ENCODE data around the gene PTPRJ. TPM values are rescaled to one million over a fixed set of nuclear protein-coding genes. Genes with fewer than 3 reads are reported as not detected.

The PTPRJ gene
- total and polyA plus RNA-seq, 2 donors (not counting 3 experiments of a cell fraction or from before 2014, with no cell fraction given), result 3.1 to 7.7 TPM

GRCh38 chr11:47961383-47961782 is 19.0 kb upstream of the PTPRJ start:
- Histone ChIP-seq H3K9ac (replicated peaks; ENCODE audit: extremely low read depth, insufficient read depth, low read length) (no peak overlapping the region), H2AFZ (ENCODE audit: low read depth, low read length) (no peak overlapping the region), H3K4me3 (replicated peaks in 1 of 3; ENCODE audit: insufficient read depth in 1 of 3, low read depth in 1 of 3, low read length in 3 of 3) (no peak overlapping the region), H4K20me1 (replicated peaks; ENCODE audit: control insufficient read depth, extremely low read depth, insufficient read depth, low read length) (no peaks in the 10 kb centered on the region), H3K79me2 (ENCODE audit: control insufficient read depth, insufficient read depth, low read length) (no peaks in the 10 kb centered on the region), H3K27ac (ENCODE audit: insufficient read depth, low read depth, low read length) (no peak overlapping the region), H3K36me3 (ENCODE audit: control insufficient read depth in 2 of 2, extremely low read depth in 1 of 2, insufficient read depth in 2 of 2, low read length in 2 of 2) (no peaks in the 10 kb centered on the region), H3K4me1 (ENCODE audit: control insufficient read depth, extremely low read depth, insufficient read depth, low read length) (no peaks in the 10 kb centered on the region), H3K9me1 (replicated peaks; ENCODE audit: control insufficient read depth, extremely low read depth, insufficient read depth, low read length) (no peaks in the 10 kb centered on the region), H3K27me3 (ENCODE audit: control insufficient read depth in 2 of 2, insufficient read depth in 2 of 2, low read length in 2 of 2) (no peaks in the 10 kb centered on the region), H3K4me2 (ENCODE audit: insufficient read depth, low read length) (no peak overlapping the region), H3K9me3 (replicated peaks; ENCODE audit: control insufficient read depth, insufficient read depth, low read length) (no peaks in the 10 kb centered on the region)
- dilution Hi-C loops (cut with MboI; ENCODE audit: extremely low pct_ligation_motif_present, low sequenced_read_pairs) (no loop called here), intact Hi-C loops (cut with micrococcal nuclease) (no loop called here)
- POLR2A ChIA-PET, result interaction anchor here (0.6 kb wide), 1 partner anchor 109 kb away, joined by 5 read pairs; no protein-coding TSS in a partner anchor
- FAIRE-seq (no peak), DNase-seq (ENCODE audit: low read depth, low spot score) (no peak)
- CTCF ChIA-PET, result interaction anchor here (1.6 kb wide), 1 partner anchor 148 kb away, joined by 4 read pairs; no protein-coding TSS in a partner anchor
- no peak for TF ChIP-seq POLR2A (IDR thresholded peaks at IDR 0.05; ENCODE audit: low read depth, low read length)
- no peak for TF ChIP-seq POLR2AphosphoS5 (IDR thresholded peaks at IDR 0.05; ENCODE audit: insufficient read depth, low read depth, low read length)
- TF ChIP-seq JUN (IDR thresholded peaks at IDR 0.05; ENCODE audit: borderline replicate concordance, insufficient read depth, insufficient read length, low read depth), result no peak
- no peak for TF ChIP-seq MAX (IDR thresholded peaks at IDR 0.05; ENCODE audit: insufficient read depth, insufficient read length)
- TF ChIP-seq FOS (IDR thresholded peaks at IDR 0.05; ENCODE audit: borderline replicate concordance, insufficient read depth, low read length), result no peak
- no peak for TF ChIP-seq MYC (IDR thresholded peaks at IDR 0.05; ENCODE audit: low read depth, low read length)
- TF ChIP-seq, protein P1, sequence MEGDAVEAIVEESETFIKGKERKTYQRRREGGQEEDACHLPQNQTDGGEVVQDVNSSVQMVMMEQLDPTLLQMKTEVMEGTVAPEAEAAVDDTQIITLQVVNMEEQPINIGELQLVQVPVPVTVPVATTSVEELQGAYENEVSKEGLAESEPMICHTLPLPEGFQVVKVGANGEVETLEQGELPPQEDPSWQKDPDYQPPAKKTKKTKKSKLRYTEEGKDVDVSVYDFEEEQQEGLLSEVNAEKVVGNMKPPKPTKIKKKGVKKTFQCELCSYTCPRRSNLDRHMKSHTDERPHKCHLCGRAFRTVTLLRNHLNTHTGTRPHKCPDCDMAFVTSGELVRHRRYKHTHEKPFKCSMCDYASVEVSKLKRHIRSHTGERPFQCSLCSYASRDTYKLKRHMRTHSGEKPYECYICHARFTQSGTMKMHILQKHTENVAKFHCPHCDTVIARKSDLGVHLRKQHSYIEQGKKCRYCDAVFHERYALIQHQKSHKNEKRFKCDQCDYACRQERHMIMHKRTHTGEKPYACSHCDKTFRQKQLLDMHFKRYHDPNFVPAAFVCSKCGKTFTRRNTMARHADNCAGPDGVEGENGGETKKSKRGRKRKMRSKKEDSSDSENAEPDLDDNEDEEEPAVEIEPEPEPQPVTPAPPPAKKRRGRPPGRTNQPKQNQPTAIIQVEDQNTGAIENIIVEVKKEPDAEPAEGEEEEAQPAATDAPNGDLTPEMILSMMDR (IDR thresholded peaks at IDR 0.05; ENCODE audit: extremely low read depth in 1 of 2, insufficient read depth in 1 of 2, low read depth in 1 of 2, low read length in 2 of 2), result no peak
- no peak for TF ChIP-seq EZH2 (IDR thresholded peaks at IDR 0.05; ENCODE audit: borderline replicate concordance, low read depth, low read length, severe bottlenecking)
- no peak for TF ChIP-seq GATA2 (IDR thresholded peaks at IDR 0.05; ENCODE audit: insufficient read depth, insufficient read length, low read depth, low read length)
- no TSS peak for BruUV-seq (replicated peaks)

All from endothelial cell of umbilical vein (primary cell).